GM23338 (cell line): ENCODE results near the gene FARP1. TPM values are rescaled to one million over a fixed set of nuclear protein-coding genes. Genes with fewer than 3 reads are reported as not detected.

Experiments
- ATAC-seq: fragments of 200-7000 bp; cut with Tn5 transposase; 3 replicates; pipeline ENCODE4 v1.9.1; 2020
- DNase-seq: peaks from one replicate; pipeline ENCODE4 v3.0.0-alpha.2; 2015; ENCODE audit warnings: low spot score
- H2AFZ ChIP-seq: fragments of 200-600 bp; sonication (generic); 2 replicates; pipeline ENCODE4 v1.8.0; 2016; ENCODE audit warnings: antibody characterized with exemption, mild to moderate bottlenecking, moderate library complexity
- H3F3A ChIP-seq: fragments of 200-600 bp; sonication (generic); replicated peaks from 2 replicates; pipeline ENCODE4 v1.8.0; 2017; ENCODE audit warnings: antibody characterized with exemption, mixed run types, low read depth
- H3K27ac ChIP-seq: fragments of 200-600 bp; sonication (generic); 2 replicates; pipeline ENCODE4 v1.6.1; 2016; ENCODE audit warnings: low read depth
- H3K27me3 ChIP-seq: fragments of 200-600 bp; sonication (generic); 2 replicates; pipeline ENCODE4 v1.8.0; 2016; ENCODE audit warnings: mild to moderate bottlenecking, mixed run types, moderate library complexity; ENCODE audit not compliant: insufficient read depth
- H3K36me3 ChIP-seq: fragments of 200-600 bp; sonication (generic); 2 replicates; pipeline ENCODE4 v1.8.0; 2016; ENCODE audit warnings: mild to moderate bottlenecking; ENCODE audit not compliant: insufficient read depth
- H3K4me1 ChIP-seq: fragments of 200-600 bp; sonication (generic); 2 replicates; pipeline ENCODE4 v1.8.0; 2016; ENCODE audit warnings: mild to moderate bottlenecking, moderate library complexity; ENCODE audit not compliant: insufficient read depth
- H3K4me2 ChIP-seq: fragments of 200-600 bp; sonication (generic); 2 replicates; pipeline ENCODE4 v1.7.1; 2017; ENCODE audit warnings: mixed run types
- H3K4me3 ChIP-seq: fragments of 200-600 bp; sonication (generic); 2 replicates; pipeline ENCODE4 v1.6.1; 2016; ENCODE audit warnings: mixed run types
- H3K79me2 ChIP-seq: fragments of 200-600 bp; sonication (generic); replicated peaks from 2 replicates; pipeline ENCODE4 v1.8.0; 2017; ENCODE audit warnings: mild to moderate bottlenecking; ENCODE audit not compliant: insufficient read depth
- H3K9me2 ChIP-seq: fragments of 200-600 bp; sonication (generic); 2 replicates; pipeline ENCODE4 v1.8.0; 2017; ENCODE audit not compliant: insufficient read depth
- H4K20me1 ChIP-seq: fragments of 200-600 bp; sonication (generic); replicated peaks from 2 replicates; pipeline ENCODE4 v1.8.0; 2017; ENCODE audit warnings: mild to moderate bottlenecking; ENCODE audit not compliant: insufficient read depth
- H3K27ac Mint-ChIP-seq: 2 replicates; pipeline ENCODE4 v1.8.0; 2020; ENCODE audit warnings: inconsistent platforms, mild to moderate bottlenecking, moderate library complexity, mixed read lengths
- H3K27me3 Mint-ChIP-seq: 3 replicates; pipeline ENCODE4 v1.8.0; 2022; ENCODE audit warnings: low read depth, mild to moderate bottlenecking, moderate library complexity, mixed read lengths, inconsistent platforms; ENCODE audit not compliant: insufficient read depth, poor library complexity
- H3K36me3 Mint-ChIP-seq: 3 replicates; pipeline ENCODE4 v1.8.0; 2021; ENCODE audit warnings: low read depth, mild to moderate bottlenecking, inconsistent platforms, moderate library complexity, mixed read lengths
- H3K4me1 Mint-ChIP-seq: 3 replicates; pipeline ENCODE4 v1.8.0; 2020; ENCODE audit warnings: mild to moderate bottlenecking, inconsistent platforms, mixed read lengths
- H3K4me3 Mint-ChIP-seq: 3 replicates; pipeline ENCODE4 v1.8.0; 2021; ENCODE audit warnings: moderate library complexity, mild to moderate bottlenecking, inconsistent platforms, mixed read lengths
- H3K9me3 Mint-ChIP-seq: 3 replicates; pipeline ENCODE4 v1.8.0; 2020; ENCODE audit warnings: moderate library complexity, mild to moderate bottlenecking, inconsistent platforms, mixed read lengths
- CTCF ChIP-seq, 2 experiments: fragments of 200-600 bp in 1 of 2; sonication (generic) in 1 of 2; conservative IDR thresholded peaks; 2 replicates each; pipeline versions ENCODE4 v1.5.1 to v1.6.1; 2016 to 2017; ENCODE audit warnings: antibody characterized with exemption in 2 of 2, low read depth in 2 of 2, mild to moderate bottlenecking in 2 of 2, moderate library complexity in 1 of 2
- JUNB ChIP-seq: IDR thresholded peaks from one replicate; pipeline ENCODE4 v1.6.1; 2016; ENCODE audit warnings: antibody characterized with exemption; ENCODE audit not compliant: unreplicated experiment
- POLR2AphosphoS5 ChIP-seq: IDR thresholded peaks from 2 replicates; pipeline ENCODE4 v1.6.1; 2016; ENCODE audit warnings: antibody characterized with exemption, low read depth
- REST ChIP-seq: IDR thresholded peaks from one replicate; pipeline ENCODE4 v1.6.1; 2018; ENCODE audit warnings: antibody characterized with exemption; ENCODE audit not compliant: unreplicated experiment
- STAT1 ChIP-seq: IDR thresholded peaks from one replicate; pipeline ENCODE4 v1.6.1; 2016; ENCODE audit warnings: antibody characterized with exemption; ENCODE audit not compliant: unreplicated experiment
- ZNF331 ChIP-seq: fragments of 250-450 bp; sonication (Bioruptor Pico); IDR thresholded peaks from 2 replicates; pipeline ENCODE4 v1.5.0; 2020; ENCODE audit warnings: low read depth, mild to moderate bottlenecking, moderate library complexity
- polyA plus RNA-seq: library from polyadenylated mRNA; unstranded; fragments of >200 nt; fragmentation: Nextera tagmentation; extraction: Ambion mirVana; gene quantifications from 2 replicates; pipeline ENCODE4 v1.2.1, GENCODE V29; 2016
- total RNA-seq: library from RNA; depleted of rRNA; stranded (reverse); fragments of >200 nt; shearing (Covaris generic); gene quantifications from 2 replicates; pipeline ENCODE4 v1.2.3, GENCODE V29; 2014

Gene FARP1
- total and polyA plus RNA-seq, 2 experiments from 2014 or later = 53.6 to 82.5 TPM

GRCh38 chr13:98483601-98484288 lies 340.9 kb downstream of the FARP1 start (continued):
- TF ChIP-seq JUNB (no peak), STAT1 (no peak), REST (no peak), CTCF (conservative IDR thresholded peaks at IDR 0.05; ENCODE audit: low read depth in 2 of 2) (no peak; a peak in 1 of 4 replicates), POLR2AphosphoS5 (no peak), ZNF331 (no peak)

GRCh38 chr13:98484289-98485219 lies 341.7 kb downstream of the FARP1 start:
- Histone ChIP-seq H3K36me3 (peaks cover 3% of the 10 kb centered on the region; the same call in 1 of the 2 replicates), H3K4me1 (peaks cover 81% of the 10 kb centered on the region), H3K27me3 (no peaks in the 10 kb centered on the region), H4K20me1 (peaks cover 73% of the 10 kb centered on the region), H3K4me3 (peak overlapping the region; percentile 25), H3K79me2 (peaks cover 99% of the 10 kb centered on the region), H3K4me2 (peak overlapping the region; percentile 67), H2AFZ (no peak overlapping the region), H3K27ac (peak overlapping the region; percentile 92), H3F3A (peaks cover 8% of the 10 kb centered on the region; the same call in 1 of the 2 replicates), H3K9me2 (no peaks in the 10 kb centered on the region)
- Mint-ChIP-seq H3K4me1 (peaks cover 88% of the 10 kb centered on the region), H3K27ac (peak overlapping the region; percentile 95), H3K9me3 (no peaks in the 10 kb centered on the region), H3K36me3 (peaks cover 9% of the 10 kb centered on the region; the same call in 2 of the 3 replicates), H3K4me3 (peak overlapping the region; percentile 54), H3K27me3 (peaks cover 11% of the 10 kb centered on the region)
- DNase-seq (peak; percentile 91), ATAC-seq (peak; percentile 69)
- TF ChIP-seq CTCF (conservative IDR thresholded peaks at IDR 0.05; ENCODE audit: low read depth in 2 of 2) (no peak), POLR2AphosphoS5 (0 out of 2 replicates have a peak, but pooled peaks have one; percentile 17)
